ENCODE measurements around the gene M6PR.
A peak's percentile ranks its signal among the peaks of the same experiment; 100 is the strongest.
"Not testable (repeated sequence)": the region's sequence is repeated elsewhere in the genome, so short reads cannot be mapped to it uniquely, and the experiment has no call there.

M6PR gene

DNA sequence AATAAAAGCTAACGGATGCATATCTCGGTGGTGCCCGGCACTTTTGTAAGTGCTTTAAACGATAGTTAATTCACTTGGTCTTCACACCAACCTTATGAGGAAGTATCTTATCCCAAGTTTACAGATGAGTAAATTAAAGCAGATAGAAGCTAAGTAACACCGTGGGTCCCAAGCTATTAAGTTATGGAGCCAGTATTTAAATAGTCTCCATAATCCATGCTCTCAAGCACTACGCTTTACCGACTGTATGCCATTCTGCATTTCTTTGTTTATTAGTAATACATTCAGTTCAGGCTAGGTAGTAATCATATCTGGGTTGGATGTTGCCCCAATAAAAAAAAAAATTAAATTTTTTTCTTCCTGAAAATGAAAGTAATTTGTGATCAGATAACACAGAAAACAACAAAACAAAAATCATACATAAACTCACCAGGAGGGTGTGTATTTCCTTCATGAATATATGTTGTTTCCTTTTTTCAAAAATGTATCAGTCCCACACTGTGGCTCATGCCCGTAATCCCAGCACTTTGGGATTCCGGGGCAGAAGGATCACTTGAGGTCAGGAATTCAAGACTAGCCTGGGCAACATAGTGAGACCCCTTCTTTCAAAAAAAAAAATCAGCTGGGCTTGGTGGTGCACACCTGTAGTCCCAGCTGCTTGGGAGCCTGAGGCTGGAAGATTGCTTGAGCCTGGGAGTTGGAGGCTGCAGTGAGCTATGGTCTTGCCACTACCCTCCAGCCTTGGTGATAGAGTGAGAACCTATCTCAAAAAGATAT lies 1.4 kb upstream of the M6PR start:
- DNase-seq: no peak

DNA sequence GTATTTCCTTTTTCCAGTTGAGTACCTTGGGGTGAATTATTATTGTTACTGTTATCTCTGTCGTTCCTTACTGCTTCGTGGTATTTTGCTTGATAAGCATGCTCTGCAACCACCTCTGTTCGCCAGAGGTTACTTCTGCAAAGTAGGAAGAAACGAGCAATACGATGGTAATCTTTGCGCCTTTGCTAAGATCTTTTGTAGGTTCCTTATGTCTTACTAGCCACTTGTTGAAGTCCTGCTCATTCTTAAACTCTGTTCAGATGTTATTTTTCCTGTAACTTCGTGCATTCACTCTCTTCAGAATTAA lies 729 bp upstream of the M6PR start:
- DNase-seq: no peak

- DNase-seq: no peak
These were observed 624 bp downstream of the M6PR start for GRCh38 chr12:8948701-8949341.

GRCh38 chr12:8947737-8948136 lies 1.7 kb downstream of the M6PR start:
- DNase-seq: no peak

- no peak for DNase-seq
These were observed 2.7 kb downstream of the M6PR start for GRCh38 chr12:8946733-8947132.

DNA sequence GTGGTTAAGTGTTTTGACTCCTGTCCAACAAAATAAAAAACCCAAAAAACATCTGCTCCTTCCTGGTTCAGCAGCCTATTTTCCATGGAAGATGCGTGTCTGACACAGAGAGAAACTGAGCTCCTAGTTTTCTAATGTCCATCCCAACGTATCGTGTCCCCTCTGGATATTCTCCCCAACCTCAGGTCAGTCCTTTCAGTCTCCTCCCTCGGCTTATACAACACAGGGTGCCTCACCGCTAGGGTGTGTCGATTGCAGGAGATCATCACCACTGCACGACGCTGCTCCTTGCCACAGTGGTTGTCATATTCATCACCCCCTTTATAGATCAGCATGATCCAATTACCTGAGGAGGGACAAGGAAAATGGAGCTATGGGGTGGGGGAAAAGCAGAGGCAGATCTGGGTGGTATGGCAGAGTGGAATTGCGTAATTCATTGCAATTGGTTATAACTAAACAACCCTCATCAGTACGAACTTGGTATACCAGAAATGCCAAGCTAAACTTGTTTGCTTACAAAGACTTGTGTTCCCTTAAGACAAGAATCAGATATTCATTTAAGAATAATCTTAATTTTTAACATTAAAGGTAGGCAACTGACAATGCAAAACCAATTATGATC lies 5.8 kb downstream of the M6PR start:
- DNase-seq: no peak

DNA sequence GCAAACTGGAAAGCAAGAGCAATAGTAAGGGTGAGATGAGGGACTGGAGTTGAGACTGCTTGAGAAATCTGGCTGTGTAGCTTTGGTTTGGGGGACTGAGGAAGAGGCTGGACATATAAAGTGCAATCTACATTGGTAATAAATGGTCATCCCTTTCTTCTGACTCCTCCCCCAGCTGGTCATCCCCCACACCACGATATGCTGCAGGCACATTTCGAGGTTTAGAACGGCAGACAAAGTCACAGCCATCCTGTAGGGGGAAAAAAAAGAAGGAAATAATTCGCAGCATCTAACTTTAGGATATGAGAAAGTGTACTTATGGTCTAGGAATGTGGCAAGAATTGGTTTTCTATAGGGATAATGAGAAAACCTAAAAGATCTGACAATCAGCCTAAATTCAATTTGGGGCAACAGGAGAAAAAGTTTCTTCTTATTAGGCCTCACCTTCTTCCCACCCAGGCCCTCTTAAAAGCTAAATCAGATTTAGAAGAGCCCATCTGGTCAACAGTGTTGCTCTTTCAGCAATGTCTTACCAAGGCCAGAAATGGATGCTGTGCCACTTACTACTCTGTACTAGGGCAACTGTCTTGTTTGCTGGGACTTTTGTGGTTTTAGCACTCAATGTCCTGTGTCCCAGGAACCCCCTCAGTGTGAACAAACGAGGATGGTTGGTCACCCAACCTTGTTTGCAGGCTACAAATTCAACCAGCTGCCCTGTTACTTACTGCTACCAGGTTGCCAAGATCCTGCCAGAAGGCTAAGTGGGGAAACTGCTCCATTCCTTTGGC lies 7.6 kb downstream of the M6PR start:
- DNase-seq: no peak

DNA sequence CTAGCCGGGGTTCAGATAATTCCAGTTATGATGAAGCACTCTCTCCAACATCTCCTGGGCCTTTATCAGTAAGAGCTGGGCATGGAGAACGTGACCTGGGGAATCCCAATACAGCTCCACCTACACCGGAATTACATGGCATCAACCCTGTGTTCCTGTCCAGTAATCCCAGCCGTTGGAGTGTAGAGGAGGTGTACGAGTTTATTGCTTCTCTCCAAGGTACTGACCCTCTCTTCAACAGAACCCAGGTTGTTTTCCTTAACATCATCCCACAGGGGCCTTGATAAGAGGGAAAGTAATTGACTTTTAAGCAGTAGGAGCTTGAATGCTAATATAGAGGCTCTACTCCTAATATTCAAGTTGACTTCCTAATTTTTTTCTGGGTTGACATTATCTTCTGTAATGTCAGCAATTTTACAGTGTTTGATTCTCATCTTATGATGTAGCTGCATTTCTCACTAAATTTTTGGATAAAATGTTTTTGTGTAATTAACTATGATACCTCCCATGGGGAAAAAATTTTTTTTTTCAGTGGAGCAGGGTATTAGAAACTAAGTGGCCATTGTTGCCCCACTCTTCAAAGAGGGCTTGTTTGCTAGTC lies 11.5 kb downstream of the M6PR start:
- DNase-seq: not testable (repeated sequence)

GRCh38 chr12:8936735-8937134 lies 12.7 kb downstream of the M6PR start:
- no peak for DNase-seq

DNA sequence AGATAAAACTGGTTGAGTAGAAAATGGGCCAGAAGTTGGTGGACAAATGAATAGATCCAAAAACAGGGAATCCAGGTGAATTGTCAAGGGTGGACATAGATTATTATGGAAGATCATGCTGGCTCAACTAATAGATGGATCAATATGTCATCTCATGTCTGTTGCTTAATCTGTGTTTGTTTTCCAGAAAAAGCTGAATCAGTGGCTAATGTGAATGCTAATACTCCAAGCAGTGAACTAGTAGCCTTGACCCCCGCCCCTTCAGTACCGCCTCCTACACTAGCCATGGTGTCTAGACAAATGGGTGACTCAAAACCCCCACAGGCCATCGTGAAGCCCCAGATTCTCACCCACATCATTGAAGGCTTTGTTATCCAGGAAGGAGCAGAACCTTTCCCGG lies 15.4 kb downstream of the M6PR start:
- not testable (repeated sequence) for DNase-seq

GRCh38 chr12:8932464-8932863 lies 17.0 kb downstream of the M6PR start:
- not testable (repeated sequence) for DNase-seq

DNA sequence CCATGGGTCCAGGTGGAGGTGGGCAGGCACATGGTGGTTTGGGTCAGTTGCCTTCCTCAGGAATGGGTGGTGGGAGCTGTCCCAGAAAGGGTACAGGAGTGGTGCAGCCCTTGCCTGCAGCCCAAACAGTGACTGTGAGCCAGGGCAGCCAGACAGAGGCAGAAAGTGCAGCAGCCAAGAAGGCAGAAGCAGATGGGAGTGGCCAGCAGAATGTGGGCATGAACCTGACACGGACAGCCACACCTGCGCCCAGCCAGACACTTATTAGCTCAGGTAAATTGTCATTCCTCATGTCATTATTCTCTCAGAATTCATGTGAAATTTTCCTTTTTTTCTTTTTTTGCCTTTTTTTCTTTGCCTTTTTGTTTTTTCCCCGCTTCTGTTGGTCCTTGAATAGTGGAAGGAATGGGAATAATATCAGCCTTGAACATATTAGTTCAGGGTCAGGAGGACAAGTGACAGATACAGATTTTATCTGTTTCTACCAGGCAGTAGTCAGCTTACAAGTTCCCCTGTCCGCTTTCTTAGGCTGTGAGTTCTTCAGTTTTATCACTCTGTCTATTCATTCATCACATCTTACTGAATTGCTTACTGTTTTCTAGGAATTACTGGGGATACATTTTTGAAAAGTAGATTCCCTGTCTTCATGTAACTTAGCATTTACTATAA lies 18.7 kb downstream of the M6PR start:
- DNase-seq: not testable (repeated sequence)

GRCh38 chr12:8922544-8922943 lies 26.9 kb downstream of the M6PR start:
- DNase-seq: no peak

DNA sequence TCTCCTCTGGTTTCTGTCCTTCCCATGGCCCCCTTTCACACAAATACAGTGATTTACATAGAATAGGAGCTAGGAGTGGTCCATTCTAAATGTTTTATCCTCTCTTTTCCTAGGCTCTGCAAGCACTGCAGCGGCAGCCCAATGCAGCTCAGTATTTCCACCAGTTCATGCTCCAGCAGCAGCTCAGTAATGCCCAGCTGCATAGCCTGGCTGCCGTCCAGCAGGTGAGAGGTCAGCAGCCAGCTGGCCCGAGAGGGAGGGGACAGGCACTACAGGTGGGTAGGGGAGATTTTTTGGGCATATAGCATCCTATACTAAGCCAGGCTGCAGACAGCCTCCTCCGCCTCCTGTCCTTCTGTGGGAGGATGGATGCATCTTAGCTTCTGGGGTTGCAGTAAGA lies 29.8 kb downstream of the M6PR start:
- not testable (repeated sequence) for DNase-seq

DNA sequence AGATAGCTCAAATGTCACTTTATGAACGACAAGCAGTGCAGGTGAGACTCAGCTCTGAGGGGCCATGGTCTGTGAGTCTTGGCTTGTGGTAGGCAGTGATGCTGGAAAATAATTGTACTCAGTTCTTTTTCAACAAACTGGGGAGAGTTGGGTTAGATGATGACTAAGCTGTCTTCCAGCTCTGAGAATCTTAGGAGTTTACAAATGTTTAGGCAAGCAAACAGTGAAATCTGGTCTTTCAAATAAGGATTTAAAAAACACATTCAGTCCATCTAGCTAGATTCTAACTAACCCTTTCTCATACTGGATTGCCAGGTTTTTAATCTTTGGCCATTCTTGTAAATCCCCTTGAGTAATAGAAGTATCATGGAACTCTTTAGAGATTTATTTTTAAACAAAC lies 31.7 kb downstream of the M6PR start:
- DNase-seq: no peak

DNA sequence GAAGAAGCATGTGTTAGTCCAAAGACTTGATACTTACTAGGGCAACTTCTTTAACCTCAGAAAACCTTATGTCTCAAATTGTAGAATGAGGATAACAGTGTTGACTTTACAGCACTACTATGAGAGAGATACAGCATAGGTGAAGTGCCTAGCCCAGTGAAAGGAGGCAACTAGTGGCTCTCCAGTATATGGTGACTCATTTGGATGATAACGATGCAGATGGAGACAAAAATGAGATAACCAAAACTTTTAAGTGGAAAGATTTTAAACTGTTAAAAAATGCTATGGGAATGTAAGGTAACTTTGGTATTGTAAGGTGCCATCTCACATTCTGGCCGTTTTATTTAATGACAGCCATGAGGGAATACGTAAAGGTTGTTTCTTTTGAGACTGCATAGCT lies 32.4 kb downstream of the M6PR start:
- DNase-seq: no peak

DNA sequence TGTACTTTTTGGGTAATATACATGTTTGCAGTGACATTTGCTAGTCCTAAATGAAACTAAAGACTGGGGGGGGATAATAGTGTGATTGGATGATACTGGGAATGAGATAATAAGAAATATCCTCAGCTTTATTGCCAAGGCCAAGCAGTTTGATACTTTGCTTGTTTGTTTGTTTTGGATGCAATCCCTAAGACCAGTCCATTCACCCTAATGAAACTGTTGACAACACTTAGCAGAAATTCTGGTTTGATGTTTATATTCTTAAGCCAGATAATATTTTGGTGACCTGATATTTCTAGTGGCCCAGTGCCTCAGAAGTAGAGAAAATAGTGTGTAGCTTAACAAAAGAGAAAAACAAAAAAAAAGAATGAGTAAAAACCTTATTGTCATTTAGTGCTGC lies 33.3 kb downstream of the M6PR start:
- DNase-seq: no peak

DNA sequence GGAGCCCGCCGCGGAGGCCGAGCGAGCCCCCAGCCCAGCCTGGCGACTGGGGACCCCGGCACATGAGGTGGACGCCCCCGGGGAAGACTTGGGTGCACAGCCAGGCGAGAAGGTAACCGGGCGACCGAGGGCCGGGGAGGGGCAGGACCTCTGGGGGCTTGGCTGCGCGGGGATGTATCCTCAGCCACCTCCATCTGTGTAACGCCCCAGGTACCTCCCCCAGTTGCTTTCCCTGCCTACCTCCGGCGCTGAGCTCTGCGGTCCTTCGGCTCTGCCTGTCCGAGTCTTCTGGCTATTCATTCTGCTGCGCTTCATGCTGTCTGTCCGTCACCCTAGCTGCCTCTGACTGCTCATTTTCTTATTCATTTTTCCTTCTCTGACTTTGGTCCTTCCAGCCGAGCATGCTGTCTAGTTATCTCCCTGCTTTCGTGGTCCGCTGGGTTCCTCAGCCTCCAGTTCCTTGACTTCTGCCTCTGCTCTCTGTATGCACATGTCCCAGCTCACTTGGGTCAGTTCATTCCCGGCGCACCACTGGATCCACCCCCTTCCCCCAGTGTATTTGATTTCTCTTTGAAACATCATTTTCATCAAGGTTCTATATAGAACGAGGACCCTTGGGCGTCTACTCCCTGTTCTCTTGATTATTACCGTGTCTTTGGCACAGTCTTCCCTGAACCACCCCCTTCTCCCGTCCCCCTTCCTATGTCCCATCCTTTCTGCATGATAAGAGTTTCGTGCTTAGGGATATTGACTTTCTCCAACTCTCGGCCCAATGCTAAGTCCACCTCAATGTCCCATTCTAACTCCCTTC lies 34.5 kb downstream of the M6PR start:
- DNase-seq: peak; percentile 57

DNA sequence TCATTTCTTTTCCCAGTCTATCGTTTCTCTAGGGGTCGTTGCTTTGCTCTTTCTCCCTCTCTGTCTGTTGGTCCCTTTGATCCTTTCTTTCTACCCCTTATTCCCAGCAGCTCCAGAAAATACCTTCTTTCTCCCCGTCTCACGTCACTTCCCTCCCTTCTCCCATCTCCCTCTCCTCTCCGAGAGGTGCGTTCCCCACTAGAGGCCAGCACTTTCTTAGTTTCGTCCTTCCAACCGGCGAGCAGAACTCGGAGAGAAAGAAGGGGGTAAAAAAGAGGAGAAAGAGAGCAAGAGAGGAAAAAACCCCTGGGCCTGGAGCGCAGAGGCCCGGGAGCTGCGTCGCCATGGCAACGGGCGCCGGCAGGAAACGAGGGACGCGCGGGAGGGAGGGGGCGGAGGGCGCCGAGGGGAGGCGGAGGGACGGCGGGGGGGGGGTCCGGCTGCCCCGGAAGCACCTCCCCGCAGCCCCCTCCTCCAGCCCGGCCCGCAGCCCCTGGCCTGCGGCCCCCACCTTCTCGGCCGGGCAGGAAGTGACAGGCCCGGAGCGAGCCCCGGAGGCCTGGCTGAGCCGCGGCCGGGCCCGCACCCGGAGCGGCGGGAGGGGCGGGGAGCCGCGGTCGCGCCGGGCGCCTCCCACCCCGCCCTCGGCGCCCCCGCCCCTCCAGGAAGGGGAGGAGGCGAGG lies 35.3 kb downstream of the M6PR start, which contains the start of gene PHC1:
TSS of gene PHC1 (plus strand) at position 477 of the 683 bp plus-strand sequence. CDS start 3,169 bp downstream, outside the sequence.
- peak; percentile 80 for DNase-seq

- DNase-seq: no peak
These were observed 35.8 kb downstream of the M6PR start for GRCh38 chr12:8913702-8914032.

GRCh38 chr12:8912914-8913313 lies 36.5 kb downstream of the M6PR start:
- DNase-seq: no peak
